ENCODE data around the gene FRMPD2.

DNA sequence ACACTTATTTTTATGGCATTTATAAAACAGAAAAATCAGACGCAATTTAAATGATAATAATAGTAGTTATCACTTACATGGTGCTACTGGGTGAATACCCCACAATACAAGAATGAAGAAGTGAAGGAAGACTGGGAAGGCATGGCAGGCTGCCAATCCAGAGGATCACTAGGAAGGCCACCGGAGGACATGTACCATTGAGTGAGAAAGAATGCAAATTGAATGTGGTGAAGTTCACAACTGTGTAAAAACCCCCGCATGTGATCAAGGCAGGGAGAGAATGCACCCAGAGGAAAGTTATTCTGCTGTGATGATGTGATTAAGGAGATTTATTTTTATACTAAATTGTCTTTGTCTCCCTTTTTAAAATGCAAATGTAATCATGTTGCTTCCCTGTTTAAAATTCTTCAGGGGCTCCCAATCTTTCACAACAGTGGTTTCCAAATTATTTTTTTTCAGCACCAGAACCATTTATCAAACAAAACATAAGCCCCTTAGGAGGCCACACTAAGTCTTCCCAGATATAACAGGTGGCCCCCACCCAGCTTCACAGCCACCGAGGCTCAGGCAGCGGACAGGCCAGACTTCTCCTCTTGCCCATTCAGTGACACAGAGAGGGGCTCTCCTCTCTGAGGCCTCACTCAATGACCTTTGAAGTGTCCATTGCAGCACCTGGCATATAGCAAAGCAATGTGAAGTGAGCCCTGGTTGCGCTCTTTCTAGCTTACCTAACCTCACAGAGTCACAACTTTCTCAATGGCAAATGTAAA, 59.6 kb downstream of the FRMPD2 start:
- TF ChIP-seq GATA3 (IDR thresholded peaks at IDR 0.05; ENCODE audit: low read depth, low read length) (no peak), GATA2 (IDR thresholded peaks at IDR 0.05; ENCODE audit: low read depth, low read length) (no peak)
